ENCODE data around the gene VSTM2L.

The VSTM2L gene

DNA sequence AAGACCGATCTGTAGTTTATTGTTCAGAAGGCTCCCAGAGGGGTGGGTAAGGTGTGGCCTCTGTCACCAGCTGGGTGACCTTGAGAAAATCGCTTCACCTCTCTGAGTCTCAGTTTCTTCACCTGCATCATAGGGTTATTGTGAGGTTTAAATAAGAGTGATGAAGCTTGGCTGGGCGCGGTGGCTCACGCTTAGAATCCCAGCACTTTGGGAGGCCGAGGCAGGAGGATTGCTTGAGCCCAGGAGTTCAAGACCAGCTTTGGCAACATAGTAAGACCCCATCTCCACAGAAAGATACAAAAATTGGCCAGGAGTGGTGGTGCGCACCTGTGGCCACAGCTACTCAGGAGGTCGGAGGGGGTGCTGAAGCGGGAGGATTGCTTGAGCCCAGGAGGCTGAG, 36.0 kb downstream of the VSTM2L start:
- ATAC-seq (replicated peaks) = no peak
- Mint-ChIP-seq H3K36me3 (no peaks in the 10 kb centered on the region), H3K27ac (no peak overlapping the region), H3K4me3 (no peak overlapping the region), H3K9me3 (no peaks in the 10 kb centered on the region), H3K4me1 (no peaks in the 10 kb centered on the region), H3K27me3 (peaks cover 7 to 9% of the 10 kb centered on the region in 2 donors)
- DNase-seq = no peak

DNA sequence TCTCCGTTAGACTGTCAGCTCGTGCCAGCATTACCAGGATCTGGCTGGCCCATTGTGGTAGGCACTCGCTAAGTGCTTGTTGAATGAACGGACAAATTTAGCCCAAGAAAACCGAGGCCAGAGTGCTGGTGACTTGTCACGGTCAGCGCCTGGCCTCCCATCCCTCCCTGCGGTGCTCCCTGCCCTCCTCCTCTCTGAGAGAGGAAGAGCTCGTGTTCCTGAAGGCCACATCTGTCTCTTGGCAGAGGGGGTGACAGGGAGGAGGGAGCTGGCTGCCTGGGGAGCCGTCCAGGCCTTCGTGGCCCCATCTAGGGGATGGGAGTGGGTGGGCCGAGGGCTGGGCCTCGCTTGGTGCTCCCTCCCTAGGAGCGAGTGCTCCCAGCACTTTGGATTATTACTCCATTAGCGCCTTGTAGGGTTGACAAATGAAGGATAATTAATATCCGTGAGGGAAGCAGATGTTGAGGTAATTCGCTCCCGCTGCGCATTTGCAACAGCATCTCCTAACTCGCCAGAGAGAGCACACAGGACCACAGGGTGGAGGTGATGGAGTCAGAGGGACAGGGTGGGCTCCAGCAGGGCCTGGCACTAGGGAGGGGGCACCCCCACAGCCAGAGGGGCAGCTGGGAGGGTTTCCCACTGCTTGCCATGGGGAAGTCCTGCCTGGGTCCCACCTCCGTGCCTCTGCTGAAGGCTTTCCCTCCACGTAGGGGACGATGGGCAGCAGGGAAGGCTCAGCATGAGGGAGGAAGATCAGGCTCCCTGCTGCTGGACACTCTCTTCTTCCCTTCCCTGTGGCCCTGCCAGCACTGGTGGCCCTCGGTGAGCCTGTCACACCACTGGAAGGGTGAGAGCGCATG, 37.0 kb downstream of the VSTM2L start:
- DNase-seq = no peak
- peaks cover 4 to 6% of the 10 kb centered on the region in 2 donors for H3K27me3 Mint-ChIP-seq
- no peaks in the 10 kb centered on the region for H3K9me3 Mint-ChIP-seq
- H3K36me3 Mint-ChIP-seq = no peaks in the 10 kb centered on the region
- H3K27ac Mint-ChIP-seq = no peak overlapping the region
- ATAC-seq (replicated peaks) = no peak
- H3K4me3 Mint-ChIP-seq = no peak overlapping the region
- no peaks in the 10 kb centered on the region for H3K4me1 Mint-ChIP-seq

DNA sequence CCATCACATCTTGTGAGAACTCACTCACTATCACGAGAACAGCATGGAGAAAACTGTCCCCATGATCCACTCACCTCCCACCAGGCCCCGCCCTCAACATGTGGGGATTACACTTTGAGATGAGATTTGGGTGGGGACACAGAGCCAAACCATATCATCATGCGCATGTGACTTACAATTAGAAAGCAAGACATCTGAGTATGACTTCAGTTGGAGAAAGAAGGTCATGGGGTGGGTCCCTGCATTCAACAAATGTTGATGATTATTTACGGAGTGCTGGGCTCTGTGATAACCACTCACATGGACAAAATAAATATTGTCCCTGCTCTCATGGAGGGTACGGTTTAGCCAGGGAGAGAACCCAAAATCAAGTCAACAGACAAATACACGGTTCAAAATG, 37.9 kb downstream of the VSTM2L start:
- no peaks in the 10 kb centered on the region for H3K4me1 Mint-ChIP-seq
- no peaks in the 10 kb centered on the region for H3K36me3 Mint-ChIP-seq
- no peaks in the 10 kb centered on the region for H3K9me3 Mint-ChIP-seq
- ATAC-seq (replicated peaks) (no peak), DNase-seq (no peak)
- H3K4me3 Mint-ChIP-seq = no peak overlapping the region
- peaks cover 0 to 5% of the 10 kb centered on the region in 2 donors for H3K27me3 Mint-ChIP-seq
- no peak overlapping the region for H3K27ac Mint-ChIP-seq

DNA sequence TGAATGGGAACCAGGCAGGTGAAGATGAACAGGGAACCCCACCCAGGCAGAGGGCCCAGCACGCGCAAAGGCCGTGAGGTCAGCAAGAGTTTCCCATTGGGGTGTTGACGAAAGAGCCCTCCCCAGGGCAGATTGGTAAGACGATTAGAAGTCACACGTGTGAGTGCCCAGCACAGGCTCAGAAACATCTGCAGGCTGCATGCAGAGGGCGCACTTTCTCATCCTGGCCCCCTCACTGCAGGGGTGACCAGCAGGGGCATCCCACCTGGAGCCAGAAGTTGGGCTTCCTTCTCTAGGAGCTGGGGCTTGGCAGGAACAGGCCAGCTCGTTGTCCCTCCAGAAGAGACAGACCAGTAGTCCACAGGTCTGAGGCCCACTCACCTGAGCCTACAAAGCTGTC, 38.4 kb downstream of the VSTM2L start:
- Mint-ChIP-seq H3K4me3 (no peak overlapping the region), H3K36me3 (no peaks in the 10 kb centered on the region), H3K9me3 (no peaks in the 10 kb centered on the region), H3K4me1 (no peaks in the 10 kb centered on the region), H3K27ac (no peak overlapping the region), H3K27me3 (peaks cover 0 to 5% of the 10 kb centered on the region in 2 donors)
- ATAC-seq (replicated peaks) (no peak), DNase-seq (no peak)

DNA sequence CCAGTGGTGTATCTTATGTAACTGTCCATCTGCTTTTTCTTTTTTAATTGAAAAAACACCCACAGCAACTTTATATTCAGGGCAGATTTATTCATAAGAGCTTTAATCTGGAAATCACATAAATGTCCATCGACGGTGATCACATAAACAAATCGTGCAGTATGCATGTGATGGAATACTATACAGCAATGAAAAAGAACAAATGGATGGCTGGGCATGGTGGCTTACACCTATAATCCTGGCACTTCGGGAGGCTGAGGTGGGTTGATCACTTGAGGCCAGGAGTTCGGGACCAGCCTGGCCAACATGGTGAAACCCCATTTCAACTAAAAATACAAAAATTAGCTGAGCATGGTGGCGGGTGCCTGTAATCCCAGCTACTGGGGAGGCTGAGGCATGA, 39.1 kb downstream of the VSTM2L start:
- no peak overlapping the region for H3K27ac Mint-ChIP-seq
- ATAC-seq (replicated peaks) = no peak
- peaks cover 0 to 5% of the 10 kb centered on the region in 2 donors for H3K27me3 Mint-ChIP-seq
- no peak for DNase-seq
- no peaks in the 10 kb centered on the region for H3K4me1 Mint-ChIP-seq
- H3K36me3 Mint-ChIP-seq = no peaks in the 10 kb centered on the region
- H3K4me3 Mint-ChIP-seq = no peak overlapping the region
- H3K9me3 Mint-ChIP-seq = no peaks in the 10 kb centered on the region

DNA sequence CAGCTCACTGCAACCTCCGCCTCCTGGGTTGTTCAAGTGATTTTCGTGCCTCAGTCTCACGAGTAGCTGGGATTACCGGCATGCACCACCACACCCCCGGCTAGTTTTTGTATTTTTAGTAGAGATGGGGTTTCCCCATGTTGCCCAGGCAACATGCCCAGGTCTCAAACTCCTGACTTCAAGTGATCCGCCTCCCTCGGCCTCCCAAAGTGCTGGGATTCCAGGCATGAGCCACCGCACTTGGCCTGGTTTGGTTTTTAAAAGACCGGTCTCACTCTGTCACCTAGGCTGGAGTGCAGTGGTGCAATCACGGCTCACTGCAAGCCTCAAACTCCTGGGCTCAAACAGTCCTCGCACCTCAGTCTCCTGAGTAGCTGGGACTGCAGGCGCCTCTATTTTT, 40.1 kb downstream of the VSTM2L start:
- ATAC-seq (replicated peaks) (no peak), DNase-seq (no peak)
- H3K4me3 Mint-ChIP-seq = no peak overlapping the region
- peaks cover 0 to 5% of the 10 kb centered on the region in 2 donors for H3K36me3 Mint-ChIP-seq
- H3K4me1 Mint-ChIP-seq = no peaks in the 10 kb centered on the region
- no peak overlapping the region for H3K27ac Mint-ChIP-seq
- peaks cover 0 to 4% of the 10 kb centered on the region in 2 donors for H3K9me3 Mint-ChIP-seq
- H3K27me3 Mint-ChIP-seq = peaks cover 5 to 11% of the 10 kb centered on the region in 2 donors

DNA sequence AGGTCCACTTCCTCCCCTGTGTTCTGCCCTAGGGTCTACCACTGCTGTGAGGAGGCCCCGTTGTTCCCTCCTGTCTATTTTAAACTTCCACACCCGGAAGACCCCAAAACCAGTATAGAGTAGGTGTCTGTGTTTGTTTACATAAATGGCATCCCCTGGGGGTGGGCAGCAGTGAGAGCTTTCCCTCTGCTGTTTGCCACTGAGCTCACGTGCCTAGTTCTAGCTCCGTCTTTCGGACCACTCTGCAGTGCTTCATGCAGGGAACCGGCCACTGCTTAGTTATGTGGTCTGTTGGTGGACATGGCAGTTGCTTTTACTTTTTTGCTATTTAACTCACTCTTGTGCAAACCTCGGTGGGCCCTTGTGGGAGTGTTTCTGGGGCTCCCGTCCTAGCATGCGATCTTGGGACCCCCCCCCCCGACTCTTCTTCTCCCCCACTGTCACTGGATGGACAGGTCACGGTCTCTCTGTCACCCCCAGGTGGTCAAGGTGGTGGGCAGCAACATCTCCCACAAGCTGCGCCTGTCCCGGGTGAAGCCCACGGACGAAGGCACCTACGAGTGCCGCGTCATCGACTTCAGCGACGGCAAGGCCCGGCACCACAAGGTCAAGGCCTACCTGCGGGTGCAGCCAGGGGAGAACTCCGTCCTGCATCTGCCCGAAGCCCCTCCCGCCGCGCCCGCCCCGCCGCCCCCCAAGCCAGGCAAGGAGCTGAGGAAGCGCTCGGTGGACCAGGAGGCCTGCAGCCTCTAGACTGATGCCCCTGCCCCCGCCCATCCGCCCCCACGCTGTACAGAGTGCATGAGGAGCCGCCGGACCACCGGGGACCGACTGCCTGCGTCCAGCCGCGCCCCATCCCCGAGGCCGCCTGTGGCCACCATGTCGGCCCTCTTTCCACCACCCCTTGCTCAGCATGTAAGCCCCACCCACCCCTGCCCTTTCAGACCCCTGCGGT, 40.9 kb downstream of the VSTM2L start:
- peaks cover 0 to 7% of the 10 kb centered on the region in 2 donors for H3K9me3 Mint-ChIP-seq
- no peak for ATAC-seq (replicated peaks)
- no peak overlapping the region for H3K27ac Mint-ChIP-seq
- H3K4me1 Mint-ChIP-seq = no peaks in the 10 kb centered on the region
- peaks cover 12 to 13% of the 10 kb centered on the region in 2 donors for H3K27me3 Mint-ChIP-seq
- H3K4me3 Mint-ChIP-seq = no peak overlapping the region
- no peak for DNase-seq
- peaks cover 0 to 8% of the 10 kb centered on the region in 2 donors for H3K36me3 Mint-ChIP-seq

DNA sequence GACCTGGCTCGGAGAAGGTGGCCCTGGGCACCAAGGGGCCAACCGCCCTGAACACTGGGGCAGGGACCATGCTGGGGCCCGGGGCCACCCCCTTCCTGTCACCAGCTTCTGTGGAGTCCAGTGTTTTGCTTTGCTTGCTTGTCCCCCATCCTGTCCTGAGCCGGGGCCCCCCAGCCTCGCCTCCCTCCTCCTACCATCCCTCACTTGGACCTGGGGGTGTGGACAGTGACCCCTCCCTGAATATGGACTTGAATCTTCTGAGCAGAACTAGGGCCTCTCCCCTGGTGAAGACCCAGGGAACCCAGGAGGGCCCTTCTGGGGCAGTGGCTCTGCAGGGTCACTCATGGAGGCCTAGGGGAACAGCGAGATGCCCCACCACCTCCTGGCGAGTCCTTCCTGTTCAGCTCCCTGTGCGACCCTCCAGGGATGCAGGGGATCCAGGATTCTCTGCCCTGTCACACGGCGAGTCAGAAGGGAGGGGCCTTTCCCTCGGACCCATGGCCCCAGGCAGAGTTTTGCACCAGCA, 41.6 kb downstream of the VSTM2L start:
- no peak for DNase-seq
- peaks cover 0 to 8% of the 10 kb centered on the region in 2 donors for H3K36me3 Mint-ChIP-seq

DNA sequence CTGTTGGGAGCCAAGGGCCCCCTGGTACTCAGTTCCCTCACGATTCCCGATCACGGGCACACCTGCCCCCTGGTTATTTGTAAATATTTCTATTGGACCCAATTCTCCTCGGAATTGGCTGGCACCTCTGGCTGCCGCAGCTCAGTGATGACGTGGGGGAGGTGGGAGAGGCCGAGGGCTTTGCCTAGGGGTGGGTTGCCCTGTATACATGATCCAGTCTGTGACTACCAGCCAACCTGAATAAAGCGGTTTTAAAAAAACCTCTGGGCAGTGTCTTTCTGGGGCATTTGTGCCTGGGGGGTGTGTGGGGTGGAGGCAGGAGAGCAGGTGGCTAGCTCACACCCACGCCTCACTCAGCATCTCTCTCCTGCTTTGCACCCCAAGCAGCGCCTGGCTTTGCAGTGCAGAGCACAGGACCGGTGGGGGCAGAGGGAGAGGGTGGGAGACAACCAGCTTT, 42.2 kb downstream of the VSTM2L start:
- DNase-seq (no peak), ATAC-seq (replicated peaks) (no peak)
- Mint-ChIP-seq H3K36me3 (peaks cover 0 to 8% of the 10 kb centered on the region in 2 donors), H3K27ac (no peak overlapping the region), H3K9me3 (peaks cover 0 to 7% of the 10 kb centered on the region in 2 donors), H3K27me3 (peaks cover 13 to 14% of the 10 kb centered on the region in 2 donors), H3K4me1 (no peaks in the 10 kb centered on the region), H3K4me3 (no peak overlapping the region)

More for the DNA sequence above, 41.6 kb downstream of the VSTM2L start:
- Mint-ChIP-seq H3K9me3 (peaks cover 0 to 7% of the 10 kb centered on the region in 2 donors), H3K27ac (no peak overlapping the region), H3K4me3 (no peak overlapping the region), H3K4me1 (no peaks in the 10 kb centered on the region), H3K27me3 (peaks cover 13 to 14% of the 10 kb centered on the region in 2 donors)
- no peak for ATAC-seq (replicated peaks)

DNA sequence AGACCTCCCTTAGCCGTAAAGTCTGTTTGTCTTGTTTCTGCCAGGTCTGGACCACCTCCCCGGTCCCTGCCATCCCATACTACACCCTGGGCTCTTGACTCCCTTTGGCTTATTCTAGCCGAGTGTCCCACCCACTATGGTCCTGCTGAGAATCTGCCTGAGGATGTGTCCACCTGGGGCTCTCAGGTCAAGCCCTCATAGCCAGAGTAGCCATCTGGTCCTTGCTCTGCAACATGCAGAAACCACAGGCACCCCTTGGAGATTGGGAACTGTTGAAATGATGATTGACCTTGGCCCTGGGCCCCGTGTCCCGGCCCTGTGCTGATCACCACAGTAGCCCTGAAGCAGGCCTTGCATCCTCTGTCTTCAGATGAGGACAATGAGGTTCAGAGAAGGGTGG, 44.0 kb downstream of the VSTM2L start:
- Mint-ChIP-seq H3K4me3 (no peak overlapping the region), H3K27ac (no peak overlapping the region), H3K36me3 (peaks cover under 1 to 8% of the 10 kb centered on the region in 2 donors), H3K27me3 (peaks cover 13 to 14% of the 10 kb centered on the region in 2 donors), H3K9me3 (peaks cover 0 to 7% of the 10 kb centered on the region in 2 donors), H3K4me1 (no peaks in the 10 kb centered on the region)
- ATAC-seq (replicated peaks) = no peak
- DNase-seq = no peak

DNA sequence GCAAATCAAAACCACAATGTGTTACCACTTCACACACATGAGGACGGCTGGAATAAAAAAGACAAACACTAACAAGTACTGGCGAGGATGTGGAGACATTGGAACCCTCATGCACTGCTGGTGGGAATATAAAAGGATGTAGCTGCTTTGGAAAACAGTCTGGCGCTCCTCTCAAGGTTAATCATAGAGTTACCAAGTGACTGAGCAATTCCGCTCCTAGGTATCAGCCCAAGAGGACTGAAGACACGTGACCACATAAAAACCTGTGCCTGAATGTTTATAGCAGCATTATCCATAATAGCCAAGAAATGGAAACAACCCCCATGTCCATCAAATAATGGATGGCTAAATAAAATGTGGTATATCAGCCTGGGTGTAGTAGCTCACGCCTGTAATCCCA, 45.0 kb downstream of the VSTM2L start:
- Mint-ChIP-seq H3K27me3 (peaks cover 13 to 14% of the 10 kb centered on the region in 2 donors), H3K27ac (no peak overlapping the region), H3K36me3 (peaks cover 5 to 8% of the 10 kb centered on the region in 2 donors), H3K4me1 (no peaks in the 10 kb centered on the region), H3K9me3 (peaks cover 0 to 7% of the 10 kb centered on the region in 2 donors), H3K4me3 (no peak overlapping the region)
- ATAC-seq (replicated peaks) (no peak), DNase-seq (no peak)

DNA sequence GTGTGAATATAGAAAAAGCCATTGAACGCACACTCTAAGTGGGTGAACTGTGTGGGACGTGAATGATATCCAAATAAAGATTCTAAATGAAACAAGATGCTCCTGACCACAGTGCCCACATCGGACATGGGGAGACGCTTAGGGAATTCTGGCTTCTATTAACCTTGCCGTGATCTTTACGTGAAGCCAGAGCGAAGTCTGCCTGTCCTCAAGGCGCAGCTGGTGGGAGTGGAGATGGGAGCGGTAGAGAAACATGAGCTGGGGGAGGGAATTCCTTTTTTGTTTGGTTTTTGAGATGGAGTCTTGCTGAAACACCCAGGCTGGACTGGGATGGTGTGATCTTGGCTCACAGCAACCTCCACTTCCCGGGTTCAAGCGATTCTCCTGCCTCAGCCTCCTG, 46.0 kb downstream of the VSTM2L start:
- no peak overlapping the region for H3K4me3 Mint-ChIP-seq
- H3K4me1 Mint-ChIP-seq = no peaks in the 10 kb centered on the region
- no peak overlapping the region for H3K27ac Mint-ChIP-seq
- H3K36me3 Mint-ChIP-seq = peaks cover 5 to 8% of the 10 kb centered on the region in 2 donors
- peaks cover 13 to 14% of the 10 kb centered on the region in 2 donors for H3K27me3 Mint-ChIP-seq
- no peak for DNase-seq
- no peak for ATAC-seq (replicated peaks)
- peaks cover 0 to 7% of the 10 kb centered on the region in 2 donors for H3K9me3 Mint-ChIP-seq

DNA sequence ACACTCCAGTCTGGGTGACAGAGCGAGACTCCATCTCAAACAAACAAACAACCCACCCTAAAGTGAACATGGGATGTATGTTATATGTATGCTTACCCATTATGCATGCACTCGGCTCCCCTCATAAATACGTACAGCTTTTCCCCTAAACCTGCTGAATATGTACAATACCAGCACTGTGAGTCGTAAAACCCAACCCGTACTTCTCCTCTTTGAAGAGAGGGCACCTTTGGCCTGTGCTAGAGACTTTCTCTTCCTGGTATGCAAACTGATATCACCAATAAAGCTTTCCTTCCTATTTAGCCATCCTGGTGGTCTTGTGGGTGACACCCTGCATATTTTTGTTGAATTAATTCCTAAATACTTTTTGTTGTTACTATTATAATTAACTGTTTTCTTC, 51.3 kb downstream of the VSTM2L start:
- ATAC-seq (replicated peaks) = no peak
- Mint-ChIP-seq H3K4me3 (no peak overlapping the region), H3K9me3 (no peaks in the 10 kb centered on the region), H3K4me1 (no peaks in the 10 kb centered on the region), H3K36me3 (peaks cover 0 to 5% of the 10 kb centered on the region in 2 donors), H3K27ac (no peak overlapping the region), H3K27me3 (peaks cover 8 to 16% of the 10 kb centered on the region in 2 donors)
- no peak for DNase-seq

DNA sequence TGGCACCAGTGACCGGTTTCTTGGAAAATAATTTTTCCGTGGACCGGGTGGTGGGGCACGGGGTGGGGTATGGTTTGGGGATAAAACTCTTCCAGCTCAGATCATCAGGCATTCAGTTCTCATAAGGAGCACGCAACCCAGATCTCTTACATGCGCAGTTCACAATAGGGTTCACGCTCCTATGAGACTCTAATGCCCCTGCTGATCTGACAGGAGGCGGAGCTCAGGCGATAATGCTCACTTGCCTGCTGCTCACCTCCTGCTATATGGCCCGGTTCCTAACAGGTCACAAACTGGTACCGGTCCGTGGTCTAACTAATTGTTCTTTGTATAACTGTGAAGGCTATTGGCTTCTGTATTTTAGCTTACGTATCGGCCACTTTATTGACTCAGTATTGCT, 51.7 kb downstream of the VSTM2L start:
- Mint-ChIP-seq H3K36me3 (peaks cover 0 to 5% of the 10 kb centered on the region in 2 donors), H3K27ac (no peak overlapping the region), H3K4me3 (no peak overlapping the region), H3K4me1 (no peaks in the 10 kb centered on the region), H3K9me3 (no peaks in the 10 kb centered on the region), H3K27me3 (peaks cover 8 to 16% of the 10 kb centered on the region in 2 donors)
- no peak for DNase-seq
- ATAC-seq (replicated peaks) = no peak
